Measurements from ENCODE around the gene ERI3.
A peak's percentile ranks its signal among the peaks of the same experiment; 100 is the strongest.

The ERI3 gene

DNA sequence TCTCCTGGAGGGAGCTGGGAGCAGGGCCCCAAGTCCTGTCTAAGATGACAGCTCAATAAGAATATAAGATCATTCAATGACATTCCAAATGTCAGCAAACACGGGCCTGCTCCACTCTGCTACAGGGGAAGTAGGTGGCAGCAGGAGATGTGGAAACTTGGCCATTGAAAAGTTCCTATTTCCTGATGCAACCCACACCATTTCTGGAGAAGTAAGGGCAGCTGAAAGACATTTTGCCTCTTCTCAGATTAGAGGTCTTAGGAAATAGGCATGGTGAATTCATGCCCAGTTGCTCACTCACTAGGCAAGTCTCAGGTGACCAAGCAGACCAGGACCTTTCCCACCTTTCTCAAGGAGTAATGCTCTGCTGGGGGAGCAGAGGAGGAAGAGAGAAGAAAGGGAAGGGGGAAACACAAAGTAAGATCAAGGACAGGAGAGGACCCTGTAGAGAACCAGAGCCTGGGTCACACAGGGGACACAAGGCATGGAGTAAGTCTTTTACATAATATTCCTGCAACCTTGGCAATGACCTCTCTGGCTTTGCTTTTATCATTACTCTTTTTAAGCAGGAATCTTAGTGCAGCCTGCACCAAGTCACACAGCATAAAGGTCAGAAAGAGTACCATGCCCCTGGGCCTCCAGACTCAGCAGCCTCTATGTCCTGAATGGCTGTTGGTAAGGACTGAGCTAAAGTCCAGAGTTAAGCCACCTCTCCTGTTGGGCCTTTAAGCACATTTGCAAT, 72.9 kb downstream of the ERI3 start:
- DNase-seq, result no peak

DNA sequence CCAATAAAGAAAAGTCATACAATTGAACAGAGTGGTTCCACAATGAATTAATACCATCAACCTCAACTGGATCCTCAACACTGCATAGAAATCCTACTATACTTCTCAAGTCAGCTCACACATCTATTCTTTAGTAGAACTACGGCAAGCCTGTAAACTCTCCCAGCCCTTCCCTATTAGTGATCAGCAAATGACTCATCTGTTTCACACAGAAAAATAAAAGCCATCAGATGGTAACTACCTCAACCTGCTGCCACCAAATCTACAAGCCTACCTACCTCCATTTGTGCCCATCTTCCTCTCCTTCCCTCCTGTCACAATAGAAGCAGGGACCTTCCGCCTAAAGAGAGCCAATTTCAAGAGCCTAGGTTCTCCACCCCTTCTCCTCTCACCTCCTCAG, 78.2 kb downstream of the ERI3 start:
- DNase-seq, result no peak

- no peak for DNase-seq
Observed at GRCh38 chr1:44275991-44276405, 79.1 kb downstream of the ERI3 start.

GRCh38 chr1:44275296-44275962, 79.6 kb downstream of the ERI3 start:
- DNase-seq, result no peak

DNA sequence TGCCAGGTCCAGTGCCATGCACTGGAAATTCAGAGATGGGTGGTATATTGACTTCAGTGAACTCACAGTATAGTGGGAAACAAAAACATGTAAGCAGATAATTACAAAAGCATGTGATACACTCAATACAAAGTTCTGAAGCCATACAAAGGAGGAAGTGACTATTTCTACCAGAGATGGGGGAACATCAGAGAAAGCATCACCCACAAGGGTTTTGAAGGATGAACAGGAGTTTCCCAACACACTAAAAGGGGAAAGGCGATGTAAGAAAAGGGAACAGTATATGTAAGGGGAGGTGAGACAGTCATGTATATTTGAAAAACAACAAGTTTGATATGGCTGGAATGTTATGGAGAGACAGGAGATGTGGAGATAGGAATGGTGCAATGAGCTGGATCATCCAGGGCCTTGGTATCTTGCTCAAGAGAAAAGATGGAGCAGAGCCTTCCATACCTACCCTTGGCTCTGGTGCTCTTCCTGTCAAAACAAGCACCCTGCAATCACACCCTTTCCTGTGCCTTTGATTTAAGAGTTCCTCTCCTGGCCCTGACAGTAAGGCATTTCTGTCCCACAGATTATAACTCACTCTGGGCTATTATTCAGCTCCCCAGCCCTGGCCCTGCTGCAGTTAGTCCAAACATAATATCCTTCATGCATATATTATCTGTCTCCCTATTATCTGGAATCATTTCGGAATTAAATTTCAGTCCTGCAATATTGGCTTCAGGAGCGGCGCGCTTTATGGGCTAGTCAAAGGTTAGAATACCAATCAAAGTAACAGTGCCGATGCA, 81.3 kb downstream of the ERI3 start:
- no peak for DNase-seq

DNA sequence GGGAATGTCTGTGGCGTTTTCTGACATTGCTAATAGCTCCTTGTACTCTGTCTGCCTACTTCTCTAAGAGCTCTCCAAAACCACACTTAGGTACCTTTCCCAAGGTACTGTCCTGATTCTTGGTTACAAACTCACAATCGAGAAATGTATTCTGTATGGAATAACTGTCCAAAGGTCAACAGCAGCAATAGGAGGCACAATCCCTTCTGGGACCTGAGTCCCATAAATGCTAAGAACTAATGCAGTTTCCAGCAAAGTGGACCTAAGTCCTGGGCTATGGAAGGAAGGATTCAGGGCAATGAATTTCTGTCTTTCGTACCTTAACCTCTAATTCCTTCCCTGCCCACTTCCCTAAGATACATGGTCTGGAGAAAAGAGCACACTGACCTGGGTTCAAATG, 82.1 kb downstream of the ERI3 start:
- no peak for DNase-seq

DNA sequence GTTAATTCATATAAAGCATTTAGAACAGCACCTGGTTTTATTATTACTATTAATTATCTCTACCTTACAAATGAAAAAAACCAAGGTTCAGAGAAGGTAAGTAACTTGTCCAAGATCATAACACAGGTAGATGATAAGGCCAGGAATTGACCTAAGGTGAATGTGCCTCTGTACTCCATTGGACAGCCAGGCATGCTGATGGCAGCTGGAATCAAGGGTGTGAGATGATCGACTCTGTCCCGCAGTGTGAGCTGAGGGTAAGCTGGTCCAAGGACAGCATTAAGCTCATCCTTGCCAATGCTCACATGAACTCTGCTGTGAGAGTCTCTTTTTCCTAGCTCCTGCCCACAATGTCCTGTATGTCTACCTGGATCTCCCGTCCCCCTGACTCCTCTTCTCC, 83.4 kb downstream of the ERI3 start:
- DNase-seq, result no peak

GRCh38 chr1:44270686-44271628, 84.1 kb downstream of the ERI3 start:
- no peak for DNase-seq

DNA sequence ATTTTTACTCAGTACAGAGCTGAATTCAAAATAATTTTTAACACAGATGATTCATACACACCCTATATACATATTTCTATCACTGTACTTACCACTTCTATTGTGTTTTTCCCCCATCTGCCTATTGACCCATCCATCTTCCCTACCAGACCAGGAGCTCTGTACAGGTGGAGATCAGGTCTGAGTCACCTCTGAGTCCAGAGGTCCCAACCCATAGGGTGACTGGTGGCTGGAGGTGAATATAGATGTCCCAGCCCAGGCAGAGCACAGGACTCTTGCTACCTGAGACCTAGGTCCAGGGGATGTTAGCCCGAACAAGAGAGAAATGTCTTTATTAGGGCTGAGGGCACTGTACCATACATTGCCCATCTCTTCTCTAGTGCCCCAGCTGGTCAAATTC, 87.0 kb downstream of the ERI3 start:
- DNase-seq, result no peak

DNA sequence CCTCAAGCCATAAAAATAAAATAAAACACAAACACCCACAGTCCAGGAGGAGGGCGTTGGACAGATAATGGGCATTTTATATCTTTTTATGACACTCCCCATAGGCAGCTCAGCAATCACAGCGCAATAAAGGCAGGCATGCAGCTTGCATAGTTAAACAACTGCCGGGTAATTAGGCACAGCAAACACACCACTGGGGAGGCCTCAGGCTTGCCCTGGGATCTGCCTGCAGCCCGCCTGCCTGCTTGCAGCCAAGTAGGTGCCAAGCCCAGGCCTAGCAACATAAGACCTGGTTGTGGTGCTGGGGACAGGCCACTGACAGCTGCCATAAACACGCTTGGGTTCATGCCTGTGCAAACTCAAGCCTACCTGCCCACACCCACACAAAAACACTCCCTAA, 87.6 kb downstream of the ERI3 start:
- DNase-seq, result peak; percentile 43

- no peak for DNase-seq
Observed at GRCh38 chr1:44266400-44267344, 88.4 kb downstream of the ERI3 start.

DNA sequence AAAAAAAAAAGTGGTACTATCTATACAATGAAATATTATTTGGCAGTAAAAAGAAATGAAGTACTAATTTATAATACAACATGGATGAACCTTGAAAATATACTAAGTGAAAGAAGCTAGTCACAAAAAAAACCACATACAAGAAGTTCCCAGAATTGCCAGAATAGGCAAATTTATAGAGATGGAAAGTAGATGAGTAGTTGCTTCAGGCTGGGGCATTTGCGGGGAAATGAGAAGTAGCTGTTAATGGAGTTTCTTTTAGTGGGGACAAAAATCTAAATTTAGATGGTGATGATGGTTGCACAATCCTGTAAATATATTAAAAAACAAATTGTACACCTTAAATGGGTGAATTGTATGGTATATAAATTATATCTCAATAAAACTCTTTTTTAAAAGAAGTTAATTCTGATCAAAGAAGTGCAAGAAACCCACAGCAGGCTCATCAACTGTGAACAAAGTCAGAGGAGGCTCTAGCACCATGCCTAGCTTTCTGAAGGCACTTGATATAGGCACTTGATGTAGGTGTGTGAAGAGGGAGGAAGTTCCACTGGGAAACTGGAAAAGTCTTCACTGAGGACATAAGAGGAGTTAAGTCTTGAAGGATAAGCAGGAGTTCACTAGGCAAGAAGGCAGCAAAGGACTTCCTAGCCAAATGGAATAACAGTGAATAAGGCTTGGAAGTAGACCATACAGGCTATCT, 89.2 kb downstream of the ERI3 start:
- DNase-seq, result no peak

- no peak for DNase-seq
Observed at GRCh38 chr1:44264451-44264771, 90.6 kb downstream of the ERI3 start.

DNA sequence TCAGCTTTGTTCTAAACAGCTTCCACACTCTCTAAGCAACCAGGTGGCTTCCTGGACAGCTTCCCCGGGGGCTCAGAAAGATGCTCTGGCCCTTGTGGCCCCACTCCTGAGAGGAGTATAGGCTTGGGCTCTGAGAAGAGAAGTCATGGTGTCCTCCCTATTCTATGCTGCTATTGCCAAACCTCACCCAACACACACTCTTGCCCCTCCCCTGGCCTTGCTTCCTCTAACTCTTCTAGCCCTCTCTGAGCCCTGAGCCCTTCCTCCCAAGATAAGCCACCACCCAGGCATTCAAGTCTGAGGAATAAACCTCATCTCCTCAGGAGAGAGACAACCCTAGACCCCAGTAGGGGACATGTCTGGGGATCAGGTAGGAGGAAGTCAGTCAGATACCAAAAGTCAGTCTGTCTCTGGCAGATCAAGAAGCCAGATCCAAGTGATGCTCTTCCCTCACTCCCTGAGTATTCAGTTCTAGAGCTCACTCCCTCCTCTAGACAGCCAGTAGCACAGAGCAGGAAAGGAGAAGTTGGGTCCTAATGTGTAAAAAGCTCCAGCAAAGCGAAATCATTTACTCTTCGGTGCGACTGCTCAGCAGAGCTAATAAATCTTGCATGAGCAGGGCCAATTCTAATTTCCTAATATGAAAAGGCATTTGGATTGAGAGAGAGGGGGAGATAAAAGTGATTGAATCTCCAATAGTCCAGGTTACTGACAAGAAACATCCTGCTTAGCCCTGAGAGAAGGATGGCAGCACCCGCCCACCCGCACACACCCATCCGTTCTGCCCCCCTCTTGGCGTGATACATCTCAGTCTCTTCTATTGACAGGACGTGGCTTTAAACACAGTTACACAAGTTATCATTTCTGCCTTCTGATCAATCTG, 91.2 kb downstream of the ERI3 start:
- DNase-seq, result no peak

GRCh38 chr1:44262816-44263567, 92.1 kb downstream of the ERI3 start:
- no peak for DNase-seq

- no peak for DNase-seq
Observed at GRCh38 chr1:44262414-44262813, 92.6 kb downstream of the ERI3 start.

- DNase-seq, result no peak
Observed at GRCh38 chr1:44261962-44262361, 93.1 kb downstream of the ERI3 start.

- no peak for DNase-seq
Observed at GRCh38 chr1:44261171-44261817, 93.8 kb downstream of the ERI3 start.

- DNase-seq, result no peak
Observed at GRCh38 chr1:44260792-44261170, 94.3 kb downstream of the ERI3 start.
